Esophagus muscularis mucosa (tissue), 4 donors: ENCODE measurements around the gene ADAMTS2. TPM values are rescaled to one million over a fixed set of nuclear protein-coding genes. Genes with fewer than 3 reads are reported as not detected.

Experiments used
- DNase-seq: peaks from one replicate; pipeline ENCODE4 v3.0.0-alpha.2; 2017; ENCODE audit errors: extremely low spot score
- H3K27ac ChIP-seq, 4 donors: fragments of 200-600 bp; sonication (generic); replicated peaks in 1 of 4; 1 replicate in 3 of 4; 2 replicates in 1 of 4; pipeline ENCODE4 v1.5.1; 2016 to 2019; ENCODE audit warnings: mild to moderate bottlenecking in 1 of 4
- H3K27me3 ChIP-seq, 4 donors: fragments of 200-600 bp; sonication (generic); one replicate each; pipeline versions ENCODE4 v1.5.1 to v1.6.0; 2016 to 2019
- H3K36me3 ChIP-seq, 4 donors: fragments of 200-600 bp; sonication (generic); one replicate each; pipeline ENCODE4 v1.5.1; 2016 to 2019
- H3K4me1 ChIP-seq, 4 donors: fragments of 200-600 bp; sonication (generic); one replicate each; pipeline ENCODE4 v1.5.1; 2016 to 2019
- H3K4me3 ChIP-seq, 4 donors: fragments of 200-600 bp; sonication (generic); 1 replicate in 2 of 4; 2 replicates in 2 of 4; pipeline ENCODE4 v1.5.1; 2016 to 2019; ENCODE audit warnings: mild to moderate bottlenecking in 4 of 4, moderate library complexity in 1 of 4
- H3K9me3 ChIP-seq, 4 donors: fragments of 200-600 bp; sonication (generic); 1 replicate in 3 of 4; 2 replicates in 1 of 4; pipeline ENCODE4 v1.5.1; 2016 to 2019
- CTCF ChIP-seq, 3 experiments: fragments of 200-600 bp in 2 of 3; fragments of 450-650 bp in 1 of 3; sonication (generic) in 2 of 3; IDR thresholded peaks; one replicate each; pipeline ENCODE4 v1.5.1; 2017 to 2019; ENCODE audit warnings: antibody characterized with exemption in 3 of 3, mild to moderate bottlenecking in 2 of 3, moderate library complexity in 1 of 3
- EP300 ChIP-seq: sonication (generic); formaldehyde crosslinking; IDR thresholded peaks from one replicate; pipeline ENCODE4 v1.6.1; 2017; ENCODE audit warnings: antibody characterized with exemption
- POLR2A ChIP-seq: fragments of 450-650 bp; IDR thresholded peaks from one replicate; pipeline ENCODE4 v1.6.1; 2017; ENCODE audit warnings: antibody characterized with exemption, moderate library complexity, mild to moderate bottlenecking, low read depth
- POLR2AphosphoS5 ChIP-seq, 2 donors: sonication (generic); formaldehyde crosslinking; IDR thresholded peaks; one replicate each; pipeline ENCODE4 v1.6.1; 2017; ENCODE audit warnings: antibody characterized with exemption in 2 of 2
- WGBS: methylation state at CpG from one replicate; pipeline ENCODE4 v1.1.5; 2018; 5-methylcytosine and 5-hydroxymethylcytosine counted together
- intact Hi-C: fragments of 100-400 bp; cut with DNase I; formaldehyde crosslinking; loops from one replicate; pipeline ENCODE4 v1.15.1; 2023
- total RNA-seq, 4 donors: library from RNA; depleted of rRNA; stranded (reverse); fragments of >200 nt; gene quantifications; one replicate each; pipeline versions ENCODE4 v1.1.0 to v1.2.1, GENCODE V29; 2016

The ADAMTS2 gene
- total RNA-seq, 4 donors from 2014 or later, result 17.8 to 31.8 (median 21.4) TPM

GRCh38 chr5:179150011-179150410, 195.2 kb downstream of the ADAMTS2 start:
- Histone ChIP-seq H3K4me1 (no peaks in the 10 kb centered on the region), H3K4me3 (no peak overlapping the region), H3K9me3 (no peaks in the 10 kb centered on the region), H3K36me3 (peaks cover 0 to 21% (median 10%) of the 10 kb centered on the region in 4 donors), H3K27ac (no peak overlapping the region), H3K27me3 (no peaks in the 10 kb centered on the region)
- intact Hi-C loops, result no loop called here
- no peak for TF ChIP-seq CTCF (IDR thresholded peaks at IDR 0.05)
- no peak for TF ChIP-seq POLR2A
- TF ChIP-seq POLR2AphosphoS5 (IDR thresholded peaks at IDR 0.05), result no peak
- no peak for TF ChIP-seq EP300
- no peak for DNase-seq
- WGBS, result 72% methylated on average over 7 of the region's 7 CpGs

GRCh38 chr5:179149278-179149677, 196.0 kb downstream of the ADAMTS2 start:
- TF ChIP-seq EP300 (no peak), CTCF (IDR thresholded peaks at IDR 0.05) (no peak), POLR2AphosphoS5 (IDR thresholded peaks at IDR 0.05) (no peak), POLR2A (no peak)
- intact Hi-C loops, result no loop called here
- peaks cover 0 to 21% (median 10%) of the 10 kb centered on the region in 4 donors for H3K36me3 ChIP-seq
- no peaks in the 10 kb centered on the region for H3K4me1 ChIP-seq
- 86% methylated on average over 9 of the region's 10 CpGs for WGBS
- no peak overlapping the region for H3K4me3 ChIP-seq
- no peaks in the 10 kb centered on the region for H3K9me3 ChIP-seq
- no peaks in the 10 kb centered on the region for H3K27me3 ChIP-seq
- no peak overlapping the region for H3K27ac ChIP-seq
- DNase-seq, result no peak

GRCh38 chr5:179148703-179149170, 196.5 kb downstream of the ADAMTS2 start:
- Histone ChIP-seq H3K9me3 (no peaks in the 10 kb centered on the region), H3K27ac (no peak overlapping the region), H3K36me3 (peaks cover 0 to 16% (median 8%) of the 10 kb centered on the region in 4 donors), H3K27me3 (no peaks in the 10 kb centered on the region), H3K4me3 (no peak overlapping the region), H3K4me1 (no peaks in the 10 kb centered on the region)
- no peak for DNase-seq
- no peak for TF ChIP-seq CTCF (IDR thresholded peaks at IDR 0.05)
- no peak for TF ChIP-seq POLR2A
- no peak for TF ChIP-seq POLR2AphosphoS5 (IDR thresholded peaks at IDR 0.05)
- no peak for TF ChIP-seq EP300
- intact Hi-C loops, result no loop called here
- WGBS, result 84% methylated on average over 9 of the region's 9 CpGs

GRCh38 chr5:179147991-179148702, 197.1 kb downstream of the ADAMTS2 start:
- Histone ChIP-seq H3K27me3 (no peaks in the 10 kb centered on the region), H3K27ac (no peak overlapping the region), H3K4me1 (no peaks in the 10 kb centered on the region), H3K36me3 (peaks cover 0 to 10% (median 5%) of the 10 kb centered on the region in 4 donors), H3K9me3 (no peaks in the 10 kb centered on the region), H3K4me3 (no peak overlapping the region)
- TF ChIP-seq EP300, result no peak
- intact Hi-C loops, result no loop called here
- no peak for DNase-seq
- 84% methylated on average over 20 of the region's 25 CpGs for WGBS

- H3K27ac ChIP-seq, result no peak overlapping the region
- no peaks in the 10 kb centered on the region for H3K36me3 ChIP-seq
- H3K27me3 ChIP-seq, result no peaks in the 10 kb centered on the region
- WGBS, result 86% methylated on average over 10 of the region's 10 CpGs
- H3K9me3 ChIP-seq, result no peaks in the 10 kb centered on the region
- TF ChIP-seq EP300, result no peak
- no peak for TF ChIP-seq POLR2A
- no peak for TF ChIP-seq CTCF (IDR thresholded peaks at IDR 0.05)
- TF ChIP-seq POLR2AphosphoS5 (IDR thresholded peaks at IDR 0.05), result no peak
- intact Hi-C loops, result no loop called here
- no peaks in the 10 kb centered on the region for H3K4me1 ChIP-seq
- DNase-seq, result no peak
- no peak overlapping the region for H3K4me3 ChIP-seq
Measured at GRCh38 chr5:179146277-179146676, 199.0 kb downstream of the ADAMTS2 start.
